Measurements from ENCODE around the gene GPR150.

The GPR150 gene

GRCh38 chr5:95655575-95655974 lies 35.7 kb downstream of the GPR150 start:
- Histone ChIP-seq H3K27me3 (ENCODE audit: insufficient read depth, low read length) (no peaks in the 10 kb centered on the region), H3K4me3 (ENCODE audit: low read length) (no peak overlapping the region), H3K9me3 (ENCODE audit: insufficient read depth, low read depth, low read length) (no peaks in the 10 kb centered on the region), H3K4me1 (ENCODE audit: insufficient read depth, low read length) (peaks cover 7% of the 10 kb centered on the region), H3K9ac (ENCODE audit: low read depth, low read length) (no peak overlapping the region), H3K27ac (ENCODE audit: low read depth, low read length) (no peak overlapping the region), H3K36me3 (ENCODE audit: insufficient read depth, low read length) (no peaks in the 10 kb centered on the region)
- whole genome bisulfite sequencing, result 89% methylated on average over 1 of the region's 1 CpG

GRCh38 chr5:95660060-95660459 lies 40.2 kb downstream of the GPR150 start:
- Histone ChIP-seq H3K4me1 (ENCODE audit: insufficient read depth, low read length) (peaks cover 12% of the 10 kb centered on the region), H3K9me3 (ENCODE audit: insufficient read depth, low read depth, low read length) (no peaks in the 10 kb centered on the region), H3K27me3 (ENCODE audit: insufficient read depth, low read length) (no peaks in the 10 kb centered on the region), H3K36me3 (ENCODE audit: insufficient read depth, low read length) (no peaks in the 10 kb centered on the region), H3K9ac (ENCODE audit: low read depth, low read length) (no peak overlapping the region), H3K4me3 (ENCODE audit: low read length) (no peak overlapping the region), H3K27ac (ENCODE audit: low read depth, low read length) (no peak overlapping the region)
- 88% methylated on average over 1 of the region's 2 CpGs for WGBS

GRCh38 chr5:95662946-95663345 lies 43.1 kb downstream of the GPR150 start:
- H3K36me3 ChIP-seq (ENCODE audit: insufficient read depth, low read length), result no peaks in the 10 kb centered on the region
- no peak overlapping the region for H3K4me3 ChIP-seq (ENCODE audit: low read length)
- H3K9me3 ChIP-seq (ENCODE audit: insufficient read depth, low read depth, low read length), result no peaks in the 10 kb centered on the region
- H3K27me3 ChIP-seq (ENCODE audit: insufficient read depth, low read length), result no peaks in the 10 kb centered on the region
- H3K9ac ChIP-seq (ENCODE audit: low read depth, low read length), result no peak overlapping the region
- H3K4me1 ChIP-seq (ENCODE audit: insufficient read depth, low read length), result peaks cover 12% of the 10 kb centered on the region
- no peak overlapping the region for H3K27ac ChIP-seq (ENCODE audit: low read depth, low read length)

- H3K9me3 ChIP-seq (ENCODE audit: insufficient read depth, low read depth, low read length), result no peaks in the 10 kb centered on the region
Measured at GRCh38 chr5:95664204-95664786, 44.4 kb downstream of the GPR150 start.

GRCh38 chr5:95667061-95667618 lies 47.3 kb downstream of the GPR150 start:
- no peak overlapping the region for H3K27ac ChIP-seq (ENCODE audit: low read depth, low read length)
- 0 out of 2 replicates have a peak, but pooled peaks cover 6% of the 10 kb centered on the region for H3K4me1 ChIP-seq (ENCODE audit: insufficient read depth, low read length)
- H3K27me3 ChIP-seq (ENCODE audit: insufficient read depth, low read length), result no peaks in the 10 kb centered on the region
- WGBS, result 91% methylated on average over 2 of the region's 4 CpGs
- H3K9ac ChIP-seq (ENCODE audit: low read depth, low read length), result no peak overlapping the region
- no peaks in the 10 kb centered on the region for H3K9me3 ChIP-seq (ENCODE audit: insufficient read depth, low read depth, low read length)
- no peaks in the 10 kb centered on the region for H3K36me3 ChIP-seq (ENCODE audit: insufficient read depth, low read length)
- H3K4me3 ChIP-seq (ENCODE audit: low read length), result no peak overlapping the region

More at GRCh38 chr5:95664204-95664786, 44.4 kb downstream of the GPR150 start:
- Histone ChIP-seq H3K4me1 (ENCODE audit: insufficient read depth, low read length) (peaks cover 12% of the 10 kb centered on the region), H3K36me3 (ENCODE audit: insufficient read depth, low read length) (no peaks in the 10 kb centered on the region), H3K27ac (ENCODE audit: low read depth, low read length) (no peak overlapping the region), H3K27me3 (ENCODE audit: insufficient read depth, low read length) (no peaks in the 10 kb centered on the region), H3K9ac (ENCODE audit: low read depth, low read length) (no peak overlapping the region), H3K4me3 (ENCODE audit: low read length) (no peak overlapping the region)
- 50% methylated on average over 3 of the region's 3 CpGs for WGBS

GRCh38 chr5:95667678-95668077 lies 47.8 kb downstream of the GPR150 start:
- no peaks in the 10 kb centered on the region for H3K9me3 ChIP-seq (ENCODE audit: insufficient read depth, low read depth, low read length)
- no peak overlapping the region for H3K27ac ChIP-seq (ENCODE audit: low read depth, low read length)
- 0 out of 2 replicates have a peak, but pooled peaks cover 6% of the 10 kb centered on the region for H3K4me1 ChIP-seq (ENCODE audit: insufficient read depth, low read length)
- no peaks in the 10 kb centered on the region for H3K36me3 ChIP-seq (ENCODE audit: insufficient read depth, low read length)
- no peaks in the 10 kb centered on the region for H3K27me3 ChIP-seq (ENCODE audit: insufficient read depth, low read length)
- no peak overlapping the region for H3K4me3 ChIP-seq (ENCODE audit: low read length)
- no peak overlapping the region for H3K9ac ChIP-seq (ENCODE audit: low read depth, low read length)

- Histone ChIP-seq H3K27ac (ENCODE audit: low read depth, low read length) (no peak overlapping the region), H3K4me3 (ENCODE audit: low read length) (no peak overlapping the region), H3K9me3 (ENCODE audit: insufficient read depth, low read depth, low read length) (no peaks in the 10 kb centered on the region)
Measured at GRCh38 chr5:95668216-95668615, 48.3 kb downstream of the GPR150 start.

GRCh38 chr5:95668728-95669127 lies 48.8 kb downstream of the GPR150 start:
- no peak overlapping the region for H3K4me3 ChIP-seq (ENCODE audit: low read length)
- no peak overlapping the region for H3K9ac ChIP-seq (ENCODE audit: low read depth, low read length)
- no peaks in the 10 kb centered on the region for H3K36me3 ChIP-seq (ENCODE audit: insufficient read depth, low read length)
- no peak overlapping the region; the same call in 1 of the 2 replicates for H3K27ac ChIP-seq (ENCODE audit: low read depth, low read length)
- WGBS, result 92% methylated on average over 1 of the region's 1 CpG
- H3K4me1 ChIP-seq (ENCODE audit: insufficient read depth, low read length), result 0 out of 2 replicates have a peak, but pooled peaks cover 6% of the 10 kb centered on the region
- H3K27me3 ChIP-seq (ENCODE audit: insufficient read depth, low read length), result no peaks in the 10 kb centered on the region
- H3K9me3 ChIP-seq (ENCODE audit: insufficient read depth, low read depth, low read length), result no peaks in the 10 kb centered on the region

More at GRCh38 chr5:95668216-95668615, 48.3 kb downstream of the GPR150 start:
- H3K9ac ChIP-seq (ENCODE audit: low read depth, low read length), result no peak overlapping the region
- no peaks in the 10 kb centered on the region for H3K27me3 ChIP-seq (ENCODE audit: insufficient read depth, low read length)
- H3K4me1 ChIP-seq (ENCODE audit: insufficient read depth, low read length), result 0 out of 2 replicates have a peak, but pooled peaks cover 6% of the 10 kb centered on the region
- H3K36me3 ChIP-seq (ENCODE audit: insufficient read depth, low read length), result no peaks in the 10 kb centered on the region

GRCh38 chr5:95669540-95669939 lies 49.7 kb downstream of the GPR150 start:
- WGBS, result 79% methylated on average over 4 of the region's 4 CpGs
- Histone ChIP-seq H3K4me3 (ENCODE audit: low read length) (no peak overlapping the region), H3K9ac (ENCODE audit: low read depth, low read length) (no peak overlapping the region), H3K36me3 (ENCODE audit: insufficient read depth, low read length) (no peaks in the 10 kb centered on the region), H3K27me3 (ENCODE audit: insufficient read depth, low read length) (no peaks in the 10 kb centered on the region), H3K4me1 (ENCODE audit: insufficient read depth, low read length) (0 out of 2 replicates have a peak, but pooled peaks cover under 1% of the 10 kb centered on the region), H3K27ac (ENCODE audit: low read depth, low read length) (no peak overlapping the region), H3K9me3 (ENCODE audit: insufficient read depth, low read depth, low read length) (no peaks in the 10 kb centered on the region)

- Histone ChIP-seq H3K9ac (ENCODE audit: low read depth, low read length) (no peak overlapping the region), H3K9me3 (ENCODE audit: insufficient read depth, low read depth, low read length) (no peaks in the 10 kb centered on the region), H3K4me1 (ENCODE audit: insufficient read depth, low read length) (no peaks in the 10 kb centered on the region), H3K27me3 (ENCODE audit: insufficient read depth, low read length) (no peaks in the 10 kb centered on the region), H3K4me3 (ENCODE audit: low read length) (no peak overlapping the region), H3K27ac (ENCODE audit: low read depth, low read length) (no peak overlapping the region), H3K36me3 (ENCODE audit: insufficient read depth, low read length) (no peaks in the 10 kb centered on the region)
- 96% methylated on average over 5 of the region's 5 CpGs for WGBS
Measured at GRCh38 chr5:95669985-95670384, 50.1 kb downstream of the GPR150 start.

GRCh38 chr5:95670568-95670967 lies 50.7 kb downstream of the GPR150 start:
- no peak overlapping the region for H3K27ac ChIP-seq (ENCODE audit: low read depth, low read length)
- 95% methylated on average over 3 of the region's 3 CpGs for WGBS
- H3K36me3 ChIP-seq (ENCODE audit: insufficient read depth, low read length), result no peaks in the 10 kb centered on the region
- H3K4me3 ChIP-seq (ENCODE audit: low read length), result no peak overlapping the region
- H3K9ac ChIP-seq (ENCODE audit: low read depth, low read length), result no peak overlapping the region
- H3K27me3 ChIP-seq (ENCODE audit: insufficient read depth, low read length), result no peaks in the 10 kb centered on the region
- no peaks in the 10 kb centered on the region for H3K4me1 ChIP-seq (ENCODE audit: insufficient read depth, low read length)
- no peaks in the 10 kb centered on the region for H3K9me3 ChIP-seq (ENCODE audit: insufficient read depth, low read depth, low read length)
